GM12875 (cell line): ENCODE results near the gene STAB2.

ENCODE experiments used
- H3K4me3 ChIP-seq: one replicate; pipeline ENCODE4 v1.5.1; 2011; ENCODE audit warnings: low read depth, low read length, control low read depth
- CTCF ChIP-seq: IDR thresholded peaks from 2 replicates; pipeline ENCODE4 v1.5.1; 2011; ENCODE audit warnings: low read depth, mild to moderate bottlenecking, control low read depth, inconsistent platforms, low read length, moderate library complexity, borderline replicate concordance; ENCODE audit not compliant: insufficient read depth

The STAB2 gene

DNA sequence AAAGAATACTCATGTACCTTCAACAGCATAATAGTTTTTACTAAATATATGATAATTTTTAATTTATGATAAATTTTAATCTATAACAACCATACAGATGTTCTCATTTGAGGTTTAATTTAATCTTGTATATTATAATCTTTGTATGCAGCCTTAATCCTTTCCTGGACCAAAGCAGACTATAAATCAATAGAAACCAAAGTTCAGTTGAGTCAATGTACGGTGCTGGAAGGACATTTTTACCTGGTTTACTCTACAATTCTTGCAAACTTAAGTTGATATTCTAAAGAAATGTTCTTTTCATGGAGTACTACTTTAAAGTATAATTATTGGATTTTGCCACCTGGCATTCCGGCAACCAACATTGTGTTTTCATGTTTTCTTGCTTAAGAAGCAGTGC lies 118.0 kb downstream of the STAB2 start:
- TF ChIP-seq CTCF: no peak
- H3K4me3 ChIP-seq: no peak overlapping the region

DNA sequence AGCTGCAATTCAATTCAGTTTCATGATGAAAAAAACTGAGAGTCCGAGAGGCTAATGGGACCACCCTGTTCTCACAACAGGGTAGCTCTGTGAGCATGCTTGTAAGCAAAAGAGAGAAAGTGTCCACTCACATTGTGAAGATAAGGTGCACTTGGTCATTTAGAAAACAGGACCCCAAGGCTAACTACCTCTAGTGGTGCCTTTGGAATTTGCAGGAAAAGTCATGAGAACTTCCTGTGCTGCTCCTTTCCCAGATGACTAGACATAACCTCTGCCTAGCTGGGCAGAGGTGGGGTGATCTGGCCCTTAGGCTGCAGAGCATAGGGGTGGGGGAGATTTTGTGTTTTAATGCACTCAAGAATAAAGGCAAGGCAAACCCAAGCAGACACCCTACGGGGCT lies 118.9 kb downstream of the STAB2 start:
- TF ChIP-seq CTCF: no peak
- H3K4me3 ChIP-seq: no peak overlapping the region

DNA sequence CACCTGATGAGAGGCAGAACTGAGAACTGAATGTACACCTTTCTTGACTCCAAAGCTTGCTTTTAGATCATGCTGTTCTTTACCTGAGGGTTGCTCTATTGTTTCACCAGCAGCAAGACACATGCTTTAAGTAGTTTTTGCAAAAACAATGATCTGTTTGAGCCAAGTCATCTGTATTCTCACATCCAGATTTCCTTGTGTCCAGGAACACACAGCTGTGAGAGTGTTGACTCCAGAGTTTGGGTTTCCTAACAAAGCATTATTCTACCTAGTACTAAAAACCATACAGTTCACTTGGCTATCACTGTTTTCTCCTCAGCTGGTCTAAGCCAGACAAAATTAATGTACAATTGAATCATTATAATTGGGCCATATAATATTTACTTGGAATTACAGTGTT lies 120.4 kb downstream of the STAB2 start:
- H3K4me3 ChIP-seq: no peak overlapping the region
- TF ChIP-seq CTCF: no peak

GRCh38 chr12:103710544-103710943 lies 123.5 kb downstream of the STAB2 start:
- no peak overlapping the region for H3K4me3 ChIP-seq
- TF ChIP-seq CTCF: no peak

GRCh38 chr12:103712216-103712615 lies 125.1 kb downstream of the STAB2 start:
- H3K4me3 ChIP-seq: no peak overlapping the region
- TF ChIP-seq CTCF: no peak

- no peak overlapping the region for H3K4me3 ChIP-seq
- TF ChIP-seq CTCF: no peak
These were observed 128.4 kb downstream of the STAB2 start for GRCh38 chr12:103715494-103715893.

GRCh38 chr12:103716517-103717196 lies 129.6 kb downstream of the STAB2 start:
- TF ChIP-seq CTCF: no peak
- H3K4me3 ChIP-seq: no peak overlapping the region
